Type B pancreatic cell (in vitro differentiated cells): ENCODE measurements around the gene HIBCH. TPM values are rescaled to one million over a fixed set of nuclear protein-coding genes. Genes with fewer than 3 reads are reported as not detected.
"Not testable (repeated sequence)": the region's sequence is repeated elsewhere in the genome, so short reads cannot be mapped to it uniquely, and the experiment has no call there.

Source experiments
- DNase-seq: peaks from one replicate; pipeline ENCODE4 v3.0.0; 2021; ENCODE audit warnings: mixed read lengths; ENCODE audit not compliant: unreplicated experiment; ENCODE audit errors: extremely low spot score
- H3K27ac Mint-ChIP-seq: 2 replicates; pipeline ENCODE4 v1.8.0; 2021; ENCODE audit warnings: mild to moderate bottlenecking, mixed read lengths
- H3K27me3 Mint-ChIP-seq: 2 replicates; pipeline ENCODE4 v1.8.0; 2021; ENCODE audit warnings: mixed read lengths
- H3K36me3 Mint-ChIP-seq: 2 replicates; pipeline ENCODE4 v1.8.0; 2021; ENCODE audit warnings: mixed read lengths
- H3K4me1 Mint-ChIP-seq: one replicate; pipeline ENCODE4 v1.8.0; 2021; ENCODE audit warnings: mixed read lengths; ENCODE audit not compliant: unreplicated experiment
- H3K4me3 Mint-ChIP-seq: 2 replicates; pipeline ENCODE4 v1.8.0; 2021; ENCODE audit warnings: mild to moderate bottlenecking, mixed read lengths
- H3K9me3 Mint-ChIP-seq: 2 replicates; pipeline ENCODE4 v1.8.0; 2021; ENCODE audit warnings: mixed read lengths
- CTCF ChIP-seq: fragments of 200-600 bp; sonication (generic); conservative IDR thresholded peaks from 2 replicates; pipeline ENCODE4 v1.5.0; 2021; ENCODE audit warnings: antibody characterized with exemption, mild to moderate bottlenecking
- total RNA-seq: library from RNA; stranded (reverse); gene quantifications from 2 replicates; pipeline ENCODE4 v1.2.1, GENCODE V29; 2021; ENCODE audit warnings: low replicate concordance

Gene HIBCH
- total RNA-seq, 1 donor from 2014 or later = 46.6 TPM

DNA sequence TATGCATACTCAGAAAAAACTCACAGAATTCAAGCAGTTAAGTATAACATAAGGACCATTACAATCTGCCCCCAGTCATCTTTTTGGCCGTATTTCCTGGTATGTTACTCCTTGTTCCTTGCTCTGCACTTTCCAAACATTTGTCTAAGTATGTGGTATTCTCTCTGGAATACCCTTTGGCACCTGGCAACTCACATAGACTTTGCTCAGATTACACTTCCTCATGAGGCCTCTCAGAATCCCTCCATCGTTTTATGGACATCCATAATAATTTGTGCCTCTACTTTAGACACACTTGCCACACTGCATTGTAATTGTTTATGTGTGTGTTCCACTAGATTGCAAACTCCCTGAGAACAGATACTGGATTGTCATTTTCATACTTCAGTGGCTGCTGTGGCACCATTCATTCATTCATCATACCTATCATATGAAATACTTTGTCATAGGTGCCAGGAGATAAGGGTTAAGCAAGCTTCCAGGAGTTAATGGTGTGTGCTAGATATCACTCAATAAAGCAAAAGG is 84.0 kb downstream of the HIBCH start:
- H3K4me3 Mint-ChIP-seq = no peak overlapping the region
- H3K36me3 Mint-ChIP-seq = peaks cover 38% of the 10 kb centered on the region
- H3K9me3 Mint-ChIP-seq = peaks cover 4% of the 10 kb centered on the region
- H3K4me1 Mint-ChIP-seq = no peaks in the 10 kb centered on the region
- no peak for TF ChIP-seq CTCF
- H3K27ac Mint-ChIP-seq = no peak overlapping the region
- no peak for DNase-seq
- no peaks in the 10 kb centered on the region for H3K27me3 Mint-ChIP-seq

- peaks cover 3% of the 10 kb centered on the region for H3K9me3 Mint-ChIP-seq
- no peak overlapping the region for H3K4me3 Mint-ChIP-seq
- DNase-seq = no peak
- H3K36me3 Mint-ChIP-seq = peaks cover 34% of the 10 kb centered on the region
- no peak for TF ChIP-seq CTCF
- no peak overlapping the region for H3K27ac Mint-ChIP-seq
- H3K27me3 Mint-ChIP-seq = no peaks in the 10 kb centered on the region
- H3K4me1 Mint-ChIP-seq = no peaks in the 10 kb centered on the region
These were observed 84.5 kb downstream of the HIBCH start for GRCh38 chr2:190235101-190235500.

DNA sequence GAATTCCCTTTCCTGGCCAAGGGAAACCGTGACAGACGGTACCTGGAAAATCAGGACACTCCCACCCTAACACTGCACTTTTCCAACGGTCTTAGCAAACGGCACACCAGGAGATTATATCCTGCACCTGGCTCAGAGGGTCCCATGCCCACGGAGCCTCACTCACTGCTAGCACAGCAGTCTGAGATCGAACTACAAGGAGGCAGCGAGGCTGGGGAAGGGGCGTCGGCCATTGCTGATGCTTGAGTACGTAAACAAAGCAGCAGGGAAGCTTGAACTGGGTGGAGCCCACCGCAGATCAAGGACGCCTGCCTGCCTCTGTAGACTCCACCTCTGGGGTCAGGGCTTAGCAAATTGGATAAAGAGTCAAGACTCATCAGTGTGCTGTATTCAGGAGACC is 95.6 kb downstream of the HIBCH start:
- not testable (repeated sequence) for DNase-seq, H3K27me3 Mint-ChIP-seq, H3K4me3 Mint-ChIP-seq, H3K4me1 Mint-ChIP-seq, H3K9me3 Mint-ChIP-seq, H3K27ac Mint-ChIP-seq
- H3K36me3 Mint-ChIP-seq = peaks cover 67% of the 10 kb centered on the region

- not testable (repeated sequence) for H3K9me3 Mint-ChIP-seq, H3K4me1 Mint-ChIP-seq
These were observed 96.9 kb downstream of the HIBCH start for GRCh38 chr2:190222745-190223144.

GRCh38 chr2:190221429-190221828 is 98.2 kb downstream of the HIBCH start:
- Mint-ChIP-seq H3K27me3 (no peaks in the 10 kb centered on the region), H3K36me3 (peaks cover 53% of the 10 kb centered on the region), H3K9me3 (no peaks in the 10 kb centered on the region), H3K4me3 (no peak overlapping the region), H3K27ac (no peak overlapping the region), H3K4me1 (peaks cover 6% of the 10 kb centered on the region)
- DNase-seq = no peak
- TF ChIP-seq CTCF = no peak

More at GRCh38 chr2:190222745-190223144, 96.9 kb downstream of the HIBCH start:
- H3K27me3 Mint-ChIP-seq, H3K4me3 Mint-ChIP-seq, DNase-seq, H3K27ac Mint-ChIP-seq: not testable (repeated sequence)
- peaks cover 60% of the 10 kb centered on the region for H3K36me3 Mint-ChIP-seq

GRCh38 chr2:190219186-190219585 is 100.4 kb downstream of the HIBCH start:
- no peaks in the 10 kb centered on the region for H3K9me3 Mint-ChIP-seq
- TF ChIP-seq CTCF = no peak
- H3K27ac Mint-ChIP-seq = no peak overlapping the region
- peaks cover 21% of the 10 kb centered on the region for H3K4me1 Mint-ChIP-seq
- DNase-seq = no peak
- H3K27me3 Mint-ChIP-seq = no peaks in the 10 kb centered on the region
- peaks cover 40% of the 10 kb centered on the region for H3K36me3 Mint-ChIP-seq
- H3K4me3 Mint-ChIP-seq = no peak overlapping the region

GRCh38 chr2:190217616-190218015 is 102.0 kb downstream of the HIBCH start:
- Mint-ChIP-seq H3K9me3 (no peaks in the 10 kb centered on the region), H3K36me3 (peaks cover 29% of the 10 kb centered on the region), H3K4me3 (no peak overlapping the region), H3K4me1 (peaks cover 21% of the 10 kb centered on the region), H3K27ac (no peak overlapping the region), H3K27me3 (no peaks in the 10 kb centered on the region)
- no peak for DNase-seq
- no peak for TF ChIP-seq CTCF
